Cardiac muscle cell (in vitro differentiated cells and primary cell): Measurements from ENCODE around the gene CCDC167. TPM values are rescaled to one million over a fixed set of nuclear protein-coding genes. Genes with fewer than 3 reads are reported as not detected.

Experiments used
- DNase-seq, 2 donors: peaks; one replicate each; pipeline versions ENCODE4 v3.0.0 to v3.0.0-alpha.2; 2010 to 2017; ENCODE audit warnings: low read depth in 1 of 2, low spot score in 1 of 2
- H3K27ac ChIP-seq: fragments of 200-600 bp; sonication (generic); 2 replicates; pipeline ENCODE4 v1.5.1; 2016
- H3K27me3 ChIP-seq: fragments of 200-600 bp; sonication (generic); 2 replicates; pipeline ENCODE4 v1.6.0; 2016; ENCODE audit warnings: control low read depth
- H3K36me3 ChIP-seq: fragments of 200-600 bp; sonication (generic); 2 replicates; pipeline ENCODE4 v1.5.1; 2016; ENCODE audit warnings: control low read depth
- H3K4me1 ChIP-seq: fragments of 200-600 bp; sonication (generic); 2 replicates; pipeline ENCODE4 v1.8.1; 2017; ENCODE audit warnings: low read depth, mild to moderate bottlenecking, mixed run types
- H3K4me3 ChIP-seq: fragments of 200-600 bp; sonication (generic); 2 replicates; pipeline ENCODE4 v1.5.1; 2016; ENCODE audit warnings: mild to moderate bottlenecking
- H3K9me3 ChIP-seq: fragments of 200-600 bp; sonication (generic); 2 replicates; pipeline ENCODE4 v1.5.1; 2017; ENCODE audit warnings: low read depth, mild to moderate bottlenecking, control low read depth
- polyA plus RNA-seq: library from polyadenylated mRNA; unstranded; fragments of >200 nt; fragmentation: Nextera tagmentation; extraction: Ambion mirVana; gene quantifications from 2 replicates; pipeline ENCODE4 v1.2.1, GENCODE V29; 2016
- total RNA-seq: library from RNA; depleted of rRNA; stranded (reverse); fragments of >200 nt; gene quantifications from 2 replicates; pipeline ENCODE4 v1.2.3, GENCODE V29; 2016
- TF ChIP-seq, protein P1 (sequence below): IDR thresholded peaks from 2 replicates; pipeline ENCODE4 v1.5.1; 2012; ENCODE audit warnings: low read depth, mild to moderate bottlenecking, low read length

The CCDC167 gene
- total and polyA plus RNA-seq, 2 experiments from 2014 or later, result 48.5 to 99.2 TPM

DNA sequence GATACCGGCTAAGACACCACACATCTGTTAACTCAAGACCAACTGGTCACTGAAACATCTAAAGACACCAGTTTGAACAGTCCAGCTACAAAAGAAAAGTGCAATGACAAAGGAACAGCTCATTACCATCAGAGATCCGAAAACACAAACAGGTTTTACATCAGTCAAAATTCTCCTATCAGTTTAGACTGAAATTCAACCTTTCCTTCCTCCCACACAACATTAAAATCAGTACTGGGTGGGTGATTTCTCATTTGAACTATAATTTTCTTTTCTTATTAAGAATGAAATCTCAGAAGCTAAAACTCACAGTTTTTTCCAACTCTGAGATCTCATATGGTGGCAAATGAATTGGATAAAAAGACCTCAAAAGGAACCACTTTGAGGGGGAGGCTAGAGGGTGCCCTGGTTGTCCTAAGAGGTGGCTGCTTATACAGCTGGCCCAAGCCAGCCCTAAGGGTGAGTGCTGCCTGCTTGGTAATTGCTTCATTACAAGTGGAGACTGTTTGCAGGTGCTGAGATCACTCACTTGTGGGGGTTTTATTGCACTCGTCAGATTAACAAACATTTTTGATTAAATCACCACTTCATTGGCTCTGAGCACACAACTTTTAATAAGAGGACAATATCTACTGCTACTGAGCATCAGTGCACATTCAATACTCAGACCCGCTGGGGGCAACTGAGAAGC is 4.3 kb downstream of the CCDC167 start:
- Histone ChIP-seq H3K4me1 (no peaks in the 10 kb centered on the region), H3K27ac (no peak overlapping the region), H3K9me3 (no peaks in the 10 kb centered on the region), H3K36me3 (no peaks in the 10 kb centered on the region), H3K4me3 (no peak overlapping the region), H3K27me3 (no peaks in the 10 kb centered on the region)
- DNase-seq, result no peak
- TF ChIP-seq, protein P1, sequence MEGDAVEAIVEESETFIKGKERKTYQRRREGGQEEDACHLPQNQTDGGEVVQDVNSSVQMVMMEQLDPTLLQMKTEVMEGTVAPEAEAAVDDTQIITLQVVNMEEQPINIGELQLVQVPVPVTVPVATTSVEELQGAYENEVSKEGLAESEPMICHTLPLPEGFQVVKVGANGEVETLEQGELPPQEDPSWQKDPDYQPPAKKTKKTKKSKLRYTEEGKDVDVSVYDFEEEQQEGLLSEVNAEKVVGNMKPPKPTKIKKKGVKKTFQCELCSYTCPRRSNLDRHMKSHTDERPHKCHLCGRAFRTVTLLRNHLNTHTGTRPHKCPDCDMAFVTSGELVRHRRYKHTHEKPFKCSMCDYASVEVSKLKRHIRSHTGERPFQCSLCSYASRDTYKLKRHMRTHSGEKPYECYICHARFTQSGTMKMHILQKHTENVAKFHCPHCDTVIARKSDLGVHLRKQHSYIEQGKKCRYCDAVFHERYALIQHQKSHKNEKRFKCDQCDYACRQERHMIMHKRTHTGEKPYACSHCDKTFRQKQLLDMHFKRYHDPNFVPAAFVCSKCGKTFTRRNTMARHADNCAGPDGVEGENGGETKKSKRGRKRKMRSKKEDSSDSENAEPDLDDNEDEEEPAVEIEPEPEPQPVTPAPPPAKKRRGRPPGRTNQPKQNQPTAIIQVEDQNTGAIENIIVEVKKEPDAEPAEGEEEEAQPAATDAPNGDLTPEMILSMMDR, result no peak

DNA sequence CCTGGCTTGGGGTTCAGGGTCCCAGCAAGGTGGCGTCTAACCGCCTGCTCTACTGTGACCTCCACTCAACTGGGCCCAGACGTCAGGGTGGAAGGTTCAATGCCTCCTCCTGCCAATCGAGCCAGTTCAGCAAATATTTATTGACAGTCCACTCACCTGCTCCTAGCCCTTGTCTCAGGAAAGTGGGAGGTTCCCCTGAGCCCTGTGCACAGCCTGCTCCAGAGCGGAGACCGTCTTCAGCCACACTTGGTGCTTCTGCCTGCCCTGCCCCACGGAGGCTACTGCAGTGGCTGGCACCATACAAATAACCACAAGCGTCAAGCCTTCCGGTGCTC is 6.1 kb downstream of the CCDC167 start:
- no peak overlapping the region for H3K27ac ChIP-seq
- H3K27me3 ChIP-seq, result no peaks in the 10 kb centered on the region
- H3K36me3 ChIP-seq, result no peaks in the 10 kb centered on the region
- H3K4me1 ChIP-seq, result peaks cover 7% of the 10 kb centered on the region
- DNase-seq, result no peak
- no peak overlapping the region for H3K4me3 ChIP-seq
- TF ChIP-seq, protein P1, result no peak
- no peaks in the 10 kb centered on the region for H3K9me3 ChIP-seq

DNA sequence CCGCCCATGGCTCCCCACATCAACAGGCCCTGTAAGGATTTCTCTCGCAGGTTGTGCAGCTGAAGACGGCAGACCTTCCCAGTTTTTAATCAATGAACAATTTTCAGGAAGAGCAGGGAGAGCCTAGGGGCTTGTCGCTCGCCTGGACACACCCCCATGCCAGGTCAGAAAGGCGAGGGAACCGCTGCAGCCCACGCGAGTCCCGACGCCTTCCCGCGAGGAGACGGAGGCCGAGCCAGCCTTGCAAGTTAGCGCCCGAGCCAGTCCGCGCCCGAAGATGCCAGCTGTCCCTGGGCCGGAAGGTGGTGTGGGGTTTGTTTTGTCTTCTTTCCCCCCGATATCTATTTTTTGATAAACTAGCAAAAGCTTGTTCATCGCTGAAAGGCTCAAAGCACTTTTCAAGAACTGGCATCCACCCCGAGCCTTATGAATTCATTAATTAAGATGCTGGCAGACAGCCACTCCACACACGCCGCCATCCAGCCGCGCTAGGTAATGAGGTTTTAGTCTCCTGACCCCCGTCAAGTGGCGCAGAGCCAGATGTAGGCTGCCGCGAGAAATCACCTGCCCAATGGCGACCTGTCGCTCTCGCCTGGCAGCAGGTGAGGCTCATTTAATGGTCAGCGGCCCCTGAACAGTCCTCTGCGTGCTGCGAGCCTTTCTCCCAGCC is 6.6 kb downstream of the CCDC167 start:
- Histone ChIP-seq H3K4me1 (peaks cover 12% of the 10 kb centered on the region), H3K9me3 (no peaks in the 10 kb centered on the region), H3K36me3 (no peaks in the 10 kb centered on the region), H3K27ac (no peak overlapping the region), H3K27me3 (no peaks in the 10 kb centered on the region), H3K4me3 (no peak overlapping the region)
- no peak for DNase-seq
- TF ChIP-seq, protein P1, result no peak

DNA sequence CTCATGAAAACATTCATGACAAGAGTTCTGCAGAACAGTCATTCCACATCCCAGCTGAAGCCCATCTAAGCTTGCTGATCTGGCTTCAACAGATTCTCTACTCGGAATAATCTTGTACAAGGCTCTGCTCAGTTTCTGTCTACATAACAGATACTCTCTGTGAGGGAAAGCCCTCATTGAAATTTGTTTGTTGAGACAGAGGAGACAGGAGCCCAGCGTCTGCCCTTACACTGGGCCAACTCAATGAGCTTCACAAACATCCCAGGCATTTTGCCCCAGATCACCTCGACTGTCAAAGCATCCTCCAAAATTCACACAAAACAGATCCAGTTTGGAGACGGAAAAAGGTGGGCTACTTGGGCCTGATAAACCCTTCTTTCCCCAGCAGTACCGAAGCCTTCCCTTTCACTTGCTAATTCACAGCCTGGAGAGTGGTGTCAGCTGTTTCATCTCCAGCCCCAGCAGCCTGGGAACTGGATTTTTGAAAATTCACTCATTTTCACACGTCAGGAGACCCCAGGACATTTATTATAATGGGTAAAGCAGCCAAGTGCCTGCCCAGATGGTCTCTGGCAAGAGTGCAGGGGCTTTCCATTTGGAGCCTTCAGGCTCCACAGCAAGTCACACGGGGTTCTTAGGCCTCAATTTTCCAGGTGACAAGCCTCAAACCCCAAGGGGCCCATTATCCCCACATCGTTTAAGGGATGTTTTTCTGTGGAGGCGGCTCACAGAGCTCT is 7.3 kb downstream of the CCDC167 start:
- H3K4me3 ChIP-seq, result no peak overlapping the region
- TF ChIP-seq, protein P1, result no peak
- H3K4me1 ChIP-seq, result peaks cover 18% of the 10 kb centered on the region
- H3K27me3 ChIP-seq, result no peaks in the 10 kb centered on the region
- H3K9me3 ChIP-seq, result no peaks in the 10 kb centered on the region
- no peak overlapping the region for H3K27ac ChIP-seq
- no peaks in the 10 kb centered on the region for H3K36me3 ChIP-seq
- no peak for DNase-seq

DNA sequence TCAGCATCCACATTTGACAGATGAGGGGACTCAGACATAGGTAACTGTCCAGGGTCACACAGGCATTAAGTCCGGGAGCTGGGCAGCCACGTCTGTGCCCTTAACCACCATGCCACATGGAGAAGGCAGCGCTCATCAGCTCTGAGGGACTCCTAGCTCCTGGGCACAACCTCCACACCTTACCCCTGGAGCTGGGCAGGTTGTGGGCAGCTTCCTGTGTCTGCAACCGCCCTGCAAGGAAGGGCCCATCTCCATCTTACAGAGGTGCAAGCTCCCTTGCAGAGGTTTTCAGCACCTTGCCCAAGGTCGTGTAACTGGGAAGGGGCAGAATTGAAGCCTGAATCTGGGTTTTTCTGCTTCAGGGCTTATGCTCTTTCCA is 7.9 kb downstream of the CCDC167 start:
- Histone ChIP-seq H3K4me3 (no peak overlapping the region), H3K4me1 (peaks cover 18% of the 10 kb centered on the region), H3K36me3 (no peaks in the 10 kb centered on the region), H3K9me3 (no peaks in the 10 kb centered on the region), H3K27me3 (no peaks in the 10 kb centered on the region), H3K27ac (no peak overlapping the region)
- no peak for DNase-seq
- TF ChIP-seq, protein P1, result no peak
